T1000 (cell line): Measurements from ENCODE around the gene IL5RA.

ENCODE experiments used
- DNase-seq: peaks from one replicate; lab custom pipeline; 2025; ENCODE audit warnings: mixed read lengths; lab: John Stamatoyannopoulos, UW

IL5RA gene

GRCh38 chr3:3066378-3066777 is 43.8 kb downstream of the IL5RA start:
- no peak for DNase-seq

DNA sequence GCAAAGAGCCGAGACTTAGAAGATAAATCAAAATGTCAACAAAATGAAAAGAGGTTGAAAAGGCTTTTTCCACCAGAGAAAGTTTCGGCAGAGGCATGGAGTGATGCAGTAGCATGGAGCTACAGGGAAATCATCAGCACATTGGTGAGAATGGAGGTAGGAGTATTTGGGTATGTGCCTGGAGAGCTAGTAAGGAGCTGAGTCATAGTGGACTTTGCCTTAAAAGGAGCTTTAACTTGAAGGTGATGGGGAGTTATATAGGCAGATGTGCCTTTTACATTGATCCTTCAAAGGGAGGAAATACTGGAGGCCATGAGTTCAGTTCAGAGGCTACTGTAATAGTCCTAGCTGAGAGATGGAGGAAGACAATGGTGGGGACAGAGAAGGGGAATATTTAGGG is 44.3 kb downstream of the IL5RA start:
- no peak for DNase-seq

DNA sequence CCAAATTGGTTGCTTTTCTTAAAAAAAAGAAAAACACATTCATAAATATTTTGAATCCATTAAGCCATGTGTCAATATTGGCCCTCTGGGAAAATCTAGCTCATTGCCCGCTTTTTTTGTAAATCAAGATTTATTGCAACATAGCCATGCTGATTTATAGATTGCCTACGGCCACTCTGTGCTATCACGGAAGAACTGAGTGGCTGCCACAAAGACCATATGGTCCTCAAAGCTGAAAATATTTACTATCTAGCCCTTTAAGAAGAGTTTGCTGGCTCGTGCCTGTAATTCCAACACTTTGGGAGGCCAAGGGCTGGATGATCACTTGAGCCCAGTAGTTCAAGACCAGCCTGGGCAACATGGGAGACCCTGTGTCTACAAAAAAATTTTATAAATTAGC is 45.9 kb downstream of the IL5RA start:
- DNase-seq = no peak

GRCh38 chr3:3059645-3060044 is 50.5 kb downstream of the IL5RA start:
- no peak for DNase-seq

DNA sequence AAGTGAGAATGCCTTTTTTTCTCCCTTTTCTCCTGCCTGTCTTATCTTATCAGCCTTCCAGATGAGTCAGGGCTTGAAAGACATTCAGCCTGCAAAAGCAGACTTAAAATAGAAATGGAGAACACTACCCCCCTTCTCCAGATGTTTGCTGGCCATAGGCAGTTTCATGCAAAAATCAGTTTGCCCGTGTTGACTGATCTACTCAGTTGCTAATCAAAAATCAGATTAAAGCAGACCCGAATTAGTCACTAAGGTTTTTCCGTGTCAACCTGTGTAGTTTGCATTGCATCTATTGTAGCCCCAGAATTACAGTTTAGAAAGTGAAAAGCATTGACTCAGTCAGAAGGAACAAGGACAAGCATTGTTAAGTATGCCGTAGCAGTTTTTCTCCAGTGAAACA is 56.2 kb downstream of the IL5RA start:
- DNase-seq = no peak

- no peak for DNase-seq
These were observed 71.8 kb downstream of the IL5RA start for GRCh38 chr3:3038201-3038991.

GRCh38 chr3:3037156-3037555 is 73.0 kb downstream of the IL5RA start:
- no peak for DNase-seq

DNA sequence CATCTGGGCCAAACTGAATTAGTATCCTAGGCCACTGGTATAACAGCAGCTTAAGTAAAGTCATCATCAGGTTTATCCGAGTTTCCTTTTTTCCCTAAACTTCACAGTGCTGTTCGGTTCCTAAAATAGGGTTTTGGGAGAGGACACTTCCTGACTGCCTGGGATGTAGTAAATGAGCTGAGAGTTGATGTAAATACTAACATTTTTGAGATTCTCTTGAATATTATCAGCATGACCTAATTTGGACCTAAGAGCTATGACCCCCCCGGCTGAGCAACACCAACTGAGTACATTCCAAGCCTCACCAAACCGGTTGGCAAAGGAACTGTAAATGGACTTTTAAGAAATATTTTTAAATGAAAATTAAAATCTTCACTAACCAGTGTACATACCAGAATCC is 78.8 kb downstream of the IL5RA start:
- no peak for DNase-seq

- DNase-seq = no peak
These were observed 82.1 kb downstream of the IL5RA start for GRCh38 chr3:3027976-3028567.

- no peak for DNase-seq
These were observed 86.9 kb downstream of the IL5RA start for GRCh38 chr3:3023111-3023745.

- no peak for DNase-seq
These were observed 90.0 kb downstream of the IL5RA start for GRCh38 chr3:3020209-3020608.
